H1 (cell line): Measurements from ENCODE around the gene MEX3D. TPM values are rescaled to one million over a fixed set of nuclear protein-coding genes. Genes with fewer than 3 reads are reported as not detected.

ENCODE experiments used
- CTCF ChIA-PET: fragments of 300-600 bp; sonication (Branson Sonifier 250); formaldehyde crosslinking; loops from one replicate; lab custom pipeline; 2021; ENCODE audit not compliant: partially characterized antibody; lab: Charles Lee
- POLR2A ChIA-PET: fragments of 300-600 bp; sonication (Branson Sonifier 250); formaldehyde crosslinking; loops from one replicate; lab custom pipeline; 2021; ENCODE audit warnings: inconsistent platforms; ENCODE audit not compliant: partially characterized antibody; lab: Charles Lee
- DNase-seq, 2 experiments: peaks; one replicate each; pipeline versions ENCODE4 v3.0.0 to v3.0.0-alpha.2; 2010 to 2022; ENCODE audit warnings: low spot score in 2 of 2, low read depth in 1 of 2, mixed read lengths in 1 of 2
- FAIRE-seq: peaks from 2 replicates; lab custom pipeline; 2011; peaks lifted over from hg19 to GRCh38; lab: Jason Lieb, UNC
- H2AFZ ChIP-seq: 2 replicates; pipeline ENCODE4 v1.8.1; 2012; ENCODE audit warnings: low read length, inconsistent platforms
- H2AK5ac ChIP-seq: 2 replicates; pipeline ENCODE4 v1.6.1; 2013; ENCODE audit warnings: low read depth, low read length
- H2BK120ac ChIP-seq: replicated peaks from 2 replicates; pipeline ENCODE3; 2013; ENCODE audit warnings: low read depth, low read length, inconsistent platforms
- H2BK12ac ChIP-seq: 2 replicates; pipeline ENCODE4 v1.6.1; 2013; ENCODE audit warnings: low read depth, low read length
- H2BK15ac ChIP-seq: 2 replicates; pipeline ENCODE4 v1.6.1; 2013; ENCODE audit warnings: low read length
- H2BK20ac ChIP-seq: 2 replicates; pipeline ENCODE4 v1.6.1; 2013; ENCODE audit warnings: low read length
- H2BK5ac ChIP-seq: 2 replicates; pipeline ENCODE4 v1.6.1; 2013; ENCODE audit warnings: low read depth, low read length
- H3K14ac ChIP-seq: 2 replicates; pipeline ENCODE4 v1.6.1; 2013; ENCODE audit warnings: inconsistent platforms; ENCODE audit not compliant: insufficient read length
- H3K18ac ChIP-seq: 2 replicates; pipeline ENCODE4 v1.6.1; 2013; ENCODE audit warnings: low read length; ENCODE audit errors: extremely low read depth
- H3K23ac ChIP-seq: 2 replicates; pipeline ENCODE4 v1.6.1; 2013; ENCODE audit warnings: inconsistent platforms; ENCODE audit not compliant: insufficient read length
- H3K23me2 ChIP-seq: 2 replicates; pipeline ENCODE4 v1.6.1; 2013; ENCODE audit warnings: low read depth, low read length
- H3K27ac ChIP-seq: 2 replicates; pipeline ENCODE4 v1.6.1; 2011; ENCODE audit warnings: low read depth, low read length, inconsistent platforms
- H3K27me3 ChIP-seq, 4 experiments: replicated peaks in 1 of 4; 1 replicate in 1 of 4; 2 replicates in 3 of 4; pipeline versions ENCODE4 v1.6.1 to v1.8.1; 2011 to 2013; ENCODE audit warnings: low read length in 3 of 4, mild to moderate bottlenecking in 3 of 4, inconsistent platforms in 2 of 4, mixed read lengths in 2 of 4, moderate library complexity in 1 of 4; ENCODE audit not compliant: control insufficient read depth in 3 of 4, insufficient read depth in 3 of 4; ENCODE audit errors: extremely low read depth in 1 of 4
- H3K36me3 ChIP-seq, 4 experiments: 2 replicates each; pipeline versions ENCODE4 v1.6.1 to v1.8.1; 2011 to 2013; ENCODE audit warnings: mild to moderate bottlenecking in 4 of 4, low read length in 3 of 4, moderate library complexity in 2 of 4, control low read depth in 1 of 4, inconsistent platforms in 1 of 4; ENCODE audit not compliant: insufficient read depth in 4 of 4, control insufficient read depth in 2 of 4
- H3K4ac ChIP-seq: replicated peaks from 2 replicates; pipeline ENCODE3; 2013; ENCODE audit warnings: low read length, low read depth, mixed read lengths, inconsistent platforms; ENCODE audit not compliant: insufficient read length
- H3K4me1 ChIP-seq, 4 experiments: replicated peaks in 1 of 4; 1 replicate in 1 of 4; 2 replicates in 3 of 4; pipeline versions ENCODE4 v1.6.1 to v1.8.1; 2011 to 2013; ENCODE audit warnings: low read length in 3 of 4, inconsistent platforms in 2 of 4, mixed read lengths in 1 of 4; ENCODE audit not compliant: insufficient read depth in 4 of 4, control insufficient read depth in 3 of 4
- H3K4me2 ChIP-seq, 2 experiments: 2 replicates each; pipeline versions ENCODE4 v1.6.1 to v1.8.1; 2011 to 2013; ENCODE audit warnings: low read depth in 2 of 2, low read length in 2 of 2, control low read depth in 1 of 2, inconsistent platforms in 1 of 2, mild to moderate bottlenecking in 1 of 2; ENCODE audit not compliant: insufficient read depth in 1 of 2
- H3K4me3 ChIP-seq, 4 experiments: fragments of 200-600, 300-600 bp in 1 of 4; sonication (generic), shearing (Covaris generic), sonication (Bioruptor Twin) in 1 of 4; 2 replicates each; pipeline versions ENCODE4 v1.5.1 to v1.8.1; 2011 to 2016; ENCODE audit warnings: low read length in 4 of 4, low read depth in 3 of 4, control low read depth in 2 of 4, inconsistent platforms in 2 of 4, mild to moderate bottlenecking in 2 of 4, mixed read lengths in 1 of 4, moderate library complexity in 1 of 4; ENCODE audit not compliant: insufficient read depth in 2 of 4; ENCODE audit errors: extremely low read depth in 1 of 4
- H3K56ac ChIP-seq: replicated peaks from 2 replicates; pipeline ENCODE3; 2013; ENCODE audit warnings: low read depth, mild to moderate bottlenecking, mixed read lengths, low read length, inconsistent platforms; ENCODE audit not compliant: insufficient read length
- H3K79me1 ChIP-seq: 2 replicates; pipeline ENCODE4 v1.6.1; 2013; ENCODE audit warnings: low read depth, low read length, control low read depth
- H3K79me2 ChIP-seq, 2 experiments: 2 replicates each; pipeline versions ENCODE4 v1.6.1 to v1.8.1; 2012 to 2013; ENCODE audit warnings: low read length in 2 of 2, mild to moderate bottlenecking in 2 of 2, inconsistent platforms in 1 of 2; ENCODE audit not compliant: insufficient read depth in 2 of 2, control insufficient read depth in 1 of 2
- H3K9ac ChIP-seq, 4 experiments: replicated peaks in 1 of 4; 1 replicate in 1 of 4; 2 replicates in 3 of 4; pipeline versions ENCODE4 v1.6.1 to v1.8.1; 2011 to 2013; ENCODE audit warnings: low read depth in 3 of 4, low read length in 3 of 4, control low read depth in 2 of 4, mild to moderate bottlenecking in 2 of 4, moderate library complexity in 2 of 4, inconsistent platforms in 1 of 4; ENCODE audit errors: extremely low read depth in 1 of 4
- H3K9me3 ChIP-seq, 2 experiments: 2 replicates each; pipeline versions ENCODE4 v1.6.1 to v1.8.1; 2012 to 2013; ENCODE audit warnings: mild to moderate bottlenecking in 2 of 2, moderate library complexity in 2 of 2, control low read depth in 1 of 2, inconsistent platforms in 1 of 2, low read depth in 1 of 2, low read length in 1 of 2, mixed read lengths in 1 of 2; ENCODE audit not compliant: insufficient read depth in 2 of 2
- H4K20me1 ChIP-seq, 2 experiments: replicated peaks in 1 of 2; 2 replicates each; pipeline versions ENCODE3 to v1.8.1; 2011 to 2013; ENCODE audit warnings: inconsistent platforms in 2 of 2, low read length in 2 of 2, mild to moderate bottlenecking in 1 of 2; ENCODE audit not compliant: insufficient read depth in 2 of 2, control insufficient read depth in 1 of 2
- H4K5ac ChIP-seq: 2 replicates; pipeline ENCODE4 v1.6.1; 2013; ENCODE audit warnings: low read length, low read depth, mixed read lengths, inconsistent platforms; ENCODE audit not compliant: insufficient read length
- H4K8ac ChIP-seq: 2 replicates; pipeline ENCODE4 v1.8.0; 2013; ENCODE audit warnings: mild to moderate bottlenecking, moderate library complexity, low read length, inconsistent platforms; ENCODE audit not compliant: insufficient read depth; ENCODE audit errors: extremely low read depth
- H4K91ac ChIP-seq: replicated peaks from 2 replicates; pipeline ENCODE3; 2013; ENCODE audit warnings: low read length, mixed read lengths, inconsistent platforms; ENCODE audit not compliant: insufficient read length
- CHD2 ChIP-seq: IDR thresholded peaks from 2 replicates; pipeline ENCODE4 v1.6.1; 2012; ENCODE audit warnings: low read length, improper control_type of control experiment
- KDM1A ChIP-seq: fragments of 200-600, 300-600 bp; sonication (generic); IDR thresholded peaks from 2 replicates; pipeline ENCODE4 v1.7.1; 2016; ENCODE audit warnings: mild to moderate bottlenecking, low read length, borderline replicate concordance
- SP1 ChIP-seq: IDR thresholded peaks from 2 replicates; pipeline ENCODE4 v1.6.1; 2011; ENCODE audit warnings: low read depth, low read length
- WGBS, 2 experiments: shearing (Covaris generic) in 1 of 2; methylation state at CpG; one replicate each; pipeline versions ENCODE4 v1.1.6 to v1.1.7; 2013 to 2015; ENCODE audit warnings: low lambda C conversion rate in 2 of 2, mixed read lengths in 2 of 2, inconsistent platforms in 1 of 2, low coverage in 1 of 2, missing lambda C conversion rate in 1 of 2; ENCODE audit not compliant: insufficient replicate concordance in 2 of 2, insufficient coverage in 1 of 2, insufficient read length in 1 of 2; ENCODE audit errors: extremely low coverage in 1 of 2, missing lambda C conversion rate in 1 of 2; 5-methylcytosine and 5-hydroxymethylcytosine counted together
- polyA plus RNA-seq, 7 experiments: library from polyadenylated mRNA; depleted of rRNA in 3 of 7; stranded (reverse) in 5 of 7; unstranded in 2 of 7; fragments of >200 nt in 5 of 7; fragments of 200-250 nt in 2 of 7; gene quantifications; 1 replicate in 5 of 7; 2 replicates in 1 of 7; 4 replicates in 1 of 7; pipeline versions ENCODE4 v1.2.1 to v1.2.3, GENCODE V29; 2011 to 2013; ENCODE audit warnings: missing spikeins in 2 of 7, mixed read lengths in 2 of 7
- total RNA-seq: library from RNA; stranded (reverse); fragmentation: NEBNext Ultra II Directional; extraction: Animal tissue kit (Norgen Biotek cat#: 25700); gene quantifications from 2 replicates; pipeline ENCODE4 v1.2.1, GENCODE V29; 2021
- TF ChIP-seq, protein P1 (sequence below): IDR thresholded peaks from 2 replicates; pipeline ENCODE4 v1.6.1; 2011; ENCODE audit warnings: low read length, improper control_type of control experiment

The MEX3D gene
- total and polyA plus RNA-seq, 2 of the 8 experiments (the other 6 are each of a cell fraction or from before 2014, with no cell fraction given), result 20.8 to 78.8 TPM

DNA sequence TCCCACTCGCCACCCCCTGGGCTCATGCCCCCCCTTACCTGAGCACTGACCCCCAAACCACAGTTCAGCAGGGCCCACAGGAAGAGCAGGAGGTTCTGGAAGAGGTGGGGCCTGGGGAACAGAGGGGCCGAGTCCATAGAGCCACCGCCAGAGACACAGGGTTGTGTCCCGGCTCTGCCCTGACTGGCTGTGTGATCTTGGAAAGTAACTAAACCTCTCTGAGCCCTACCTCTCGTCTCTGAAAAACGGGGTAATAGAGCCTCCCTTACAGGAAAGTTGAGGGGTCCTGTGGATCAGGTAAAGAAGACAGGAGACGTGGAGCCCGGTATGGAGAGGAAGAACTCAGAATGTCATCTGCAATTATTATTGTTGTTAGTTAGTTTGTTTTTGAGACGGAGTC is 57.3 kb downstream of the MEX3D start:
- Histone ChIP-seq H3K79me2 (no peaks in the 10 kb centered on the region), H3K56ac (no peak overlapping the region), H3K4me1 (peaks cover 0 to 3% (median 0%) of the 10 kb centered on the region in 4 experiments; a peak in 3 of 7 replicates), H4K91ac (no peak overlapping the region), H2BK120ac (no peak overlapping the region), H3K14ac (no peak overlapping the region), H3K9ac (no peak overlapping the region), H2AFZ (no peak overlapping the region), H3K23me2 (peaks cover 6% of the 10 kb centered on the region; the same call in 1 of the 2 replicates), H2AK5ac (no peak overlapping the region), H3K79me1 (no peaks in the 10 kb centered on the region), H4K20me1 (peaks cover 0 to 6% of the 10 kb centered on the region in 2 experiments), H3K9me3 (no peaks in the 10 kb centered on the region), H3K27me3 (peaks cover 0 to 10% (median 5%) of the 10 kb centered on the region in 4 experiments; a peak in 5 of 7 replicates), H3K27ac (no peak overlapping the region), H3K4me2 (0 out of 4 replicates have a peak overlapping the region, but pooled peaks of 1 of the 2 experiments have one; percentile 9), H2BK5ac (no peak overlapping the region), H3K23ac (no peak overlapping the region), H3K36me3 (no peaks in the 10 kb centered on the region), H2BK15ac (peak overlapping the region; percentile 46; the same call in 1 of the 2 replicates), H3K18ac (no peak overlapping the region), H2BK20ac (no peak overlapping the region), H3K4ac (no peak overlapping the region), H2BK12ac (no peak overlapping the region), H3K4me3 (no peak overlapping the region), H4K8ac (no peak overlapping the region), H4K5ac (no peak overlapping the region)
- 82% methylated on average over 8 of the region's 9 CpGs; no CpG with 5 or more reads in 1 of the 2 experiments for WGBS, 2 experiments
- TF ChIP-seq, protein P1, sequence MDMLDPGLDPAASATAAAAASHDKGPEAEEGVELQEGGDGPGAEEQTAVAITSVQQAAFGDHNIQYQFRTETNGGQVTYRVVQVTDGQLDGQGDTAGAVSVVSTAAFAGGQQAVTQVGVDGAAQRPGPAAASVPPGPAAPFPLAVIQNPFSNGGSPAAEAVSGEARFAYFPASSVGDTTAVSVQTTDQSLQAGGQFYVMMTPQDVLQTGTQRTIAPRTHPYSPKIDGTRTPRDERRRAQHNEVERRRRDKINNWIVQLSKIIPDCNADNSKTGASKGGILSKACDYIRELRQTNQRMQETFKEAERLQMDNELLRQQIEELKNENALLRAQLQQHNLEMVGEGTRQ, result no peak
- TF ChIP-seq SP1 (no peak), CHD2 (no peak), KDM1A (peak; percentile 35; the same call in 1 of the 2 replicates)
- CTCF ChIA-PET, result interaction anchor here (1.5 kb wide), 1 partner anchor 14 kb away, joined by 3 read pairs; no protein-coding TSS in a partner anchor
- DNase-seq (no peak), FAIRE-seq (no peak)
- POLR2A ChIA-PET, result no interaction called here
